Osteocyte (in vitro differentiated cells): ENCODE measurements around the gene GRHL1. TPM values are rescaled to one million over a fixed set of nuclear protein-coding genes. Genes with fewer than 3 reads are reported as not detected.

ENCODE experiments used
- DNase-seq: peaks from one replicate; pipeline ENCODE4 v3.0.0; 2021; ENCODE audit warnings: mixed read lengths; ENCODE audit not compliant: unreplicated experiment; ENCODE audit errors: extremely low spot score
- H3K27ac Mint-ChIP-seq: one replicate; pipeline ENCODE4 v1.8.0; 2021; ENCODE audit warnings: mild to moderate bottlenecking, mixed read lengths; ENCODE audit not compliant: unreplicated experiment
- H3K27me3 Mint-ChIP-seq: one replicate; pipeline ENCODE4 v1.8.0; 2021; ENCODE audit warnings: mixed read lengths; ENCODE audit not compliant: unreplicated experiment
- H3K36me3 Mint-ChIP-seq: one replicate; pipeline ENCODE4 v1.8.0; 2021; ENCODE audit warnings: mixed read lengths; ENCODE audit not compliant: unreplicated experiment
- H3K4me1 Mint-ChIP-seq: one replicate; pipeline ENCODE4 v1.8.0; 2021; ENCODE audit warnings: mixed read lengths; ENCODE audit not compliant: unreplicated experiment
- H3K4me3 Mint-ChIP-seq: one replicate; pipeline ENCODE4 v1.8.0; 2021; ENCODE audit warnings: mild to moderate bottlenecking, moderate library complexity, mixed read lengths; ENCODE audit not compliant: unreplicated experiment
- H3K9me3 Mint-ChIP-seq: one replicate; pipeline ENCODE4 v1.8.0; 2021; ENCODE audit warnings: mixed read lengths; ENCODE audit not compliant: unreplicated experiment
- CTCF ChIP-seq: fragments of 200-600 bp; sonication (generic); IDR thresholded peaks from 2 replicates; pipeline ENCODE4 v1.5.0; 2021; ENCODE audit warnings: antibody characterized with exemption, mild to moderate bottlenecking, moderate library complexity
- total RNA-seq: library from RNA; stranded (reverse); gene quantifications from 2 replicates; pipeline ENCODE4 v1.2.1, GENCODE V29; 2021

GRHL1 gene
- total RNA-seq, 1 donor from 2014 or later: 0.32 TPM

- no peak for TF ChIP-seq CTCF
- peaks cover 5% of the 10 kb centered on the region for H3K4me1 Mint-ChIP-seq
- H3K27ac Mint-ChIP-seq: no peak overlapping the region
- H3K9me3 Mint-ChIP-seq: no peaks in the 10 kb centered on the region
- no peaks in the 10 kb centered on the region for H3K36me3 Mint-ChIP-seq
- H3K4me3 Mint-ChIP-seq: no peak overlapping the region
- DNase-seq: no peak
- peaks cover 5% of the 10 kb centered on the region for H3K27me3 Mint-ChIP-seq
Observed at GRCh38 chr2:9998916-9999654, 47.6 kb downstream of the GRHL1 start.

DNA sequence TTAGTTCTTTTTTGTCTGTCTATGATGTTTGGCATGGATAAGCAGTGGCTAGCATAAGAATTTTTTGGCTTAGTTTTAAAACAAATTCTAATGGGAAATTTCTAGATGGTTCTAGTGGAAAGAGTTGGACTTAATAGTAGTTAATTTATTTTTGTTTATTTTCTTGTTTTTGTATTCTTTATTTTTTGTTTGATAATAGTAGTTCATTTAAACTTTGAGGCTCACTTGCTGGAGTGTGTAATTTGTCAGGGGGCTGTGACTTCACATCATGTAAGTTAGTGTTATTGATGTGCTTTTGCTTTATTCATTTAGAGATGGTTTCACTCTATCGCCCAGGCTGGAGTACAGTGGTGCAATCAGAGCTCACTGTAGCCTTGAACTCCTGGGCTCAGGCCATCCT lies 48.2 kb downstream of the GRHL1 start:
- DNase-seq: no peak
- H3K27me3 Mint-ChIP-seq: peaks cover 5% of the 10 kb centered on the region
- H3K36me3 Mint-ChIP-seq: no peaks in the 10 kb centered on the region

GRCh38 chr2:10000541-10000940 lies 49.0 kb downstream of the GRHL1 start:
- TF ChIP-seq CTCF: no peak
- H3K36me3 Mint-ChIP-seq: no peaks in the 10 kb centered on the region
- H3K27me3 Mint-ChIP-seq: peaks cover 7% of the 10 kb centered on the region

More for the DNA sequence above, 48.2 kb downstream of the GRHL1 start:
- H3K27ac Mint-ChIP-seq: no peak overlapping the region
- TF ChIP-seq CTCF: no peak
- H3K4me1 Mint-ChIP-seq: peaks cover 5% of the 10 kb centered on the region
- no peak overlapping the region for H3K4me3 Mint-ChIP-seq
- no peaks in the 10 kb centered on the region for H3K9me3 Mint-ChIP-seq

GRCh38 chr2:10001586-10001985 lies 50.1 kb downstream of the GRHL1 start:
- Mint-ChIP-seq H3K27me3 (peaks cover 2% of the 10 kb centered on the region), H3K4me3 (no peak overlapping the region), H3K36me3 (no peaks in the 10 kb centered on the region), H3K27ac (no peak overlapping the region), H3K4me1 (peaks cover 4% of the 10 kb centered on the region), H3K9me3 (no peaks in the 10 kb centered on the region)
- TF ChIP-seq CTCF: no peak
- DNase-seq: no peak

More at GRCh38 chr2:10000541-10000940, 49.0 kb downstream of the GRHL1 start:
- Mint-ChIP-seq H3K9me3 (no peaks in the 10 kb centered on the region), H3K27ac (no peak overlapping the region), H3K4me3 (no peak overlapping the region), H3K4me1 (peaks cover 5% of the 10 kb centered on the region)
- DNase-seq: no peak

DNA sequence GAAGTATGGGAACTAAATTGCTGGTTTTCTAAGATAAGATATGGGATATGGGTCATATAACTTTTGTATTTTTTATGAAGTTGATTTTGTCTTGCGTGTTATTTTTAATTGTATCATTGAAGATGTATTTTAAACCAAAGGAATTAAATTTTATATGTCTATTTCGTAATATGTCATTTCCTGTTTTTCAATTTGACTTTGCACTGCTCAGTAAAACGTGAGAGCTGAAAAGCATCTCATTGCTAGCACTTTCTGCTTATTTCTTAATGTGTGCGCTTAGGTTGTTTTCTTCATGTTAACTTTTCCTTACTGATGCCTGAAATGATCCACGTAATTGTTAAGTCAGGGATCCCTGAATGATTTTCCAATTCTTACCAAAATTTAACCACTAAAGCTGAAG lies 50.6 kb downstream of the GRHL1 start:
- no peak for DNase-seq
- Mint-ChIP-seq H3K36me3 (no peaks in the 10 kb centered on the region), H3K27ac (no peak overlapping the region), H3K27me3 (peaks cover 2% of the 10 kb centered on the region), H3K4me3 (no peak overlapping the region), H3K9me3 (no peaks in the 10 kb centered on the region), H3K4me1 (peaks cover 2% of the 10 kb centered on the region)
- no peak for TF ChIP-seq CTCF
